GM18526 (cell line): ENCODE measurements around the gene PRSS57.

ENCODE experiments used
- POLR2A ChIP-seq: IDR thresholded peaks from 3 replicates; pipeline ENCODE4 v1.6.1; 2011; ENCODE audit not compliant: insufficient read length; ENCODE audit errors: extremely low read depth

The PRSS57 gene

GRCh38 chr19:662962-663681 is 32.1 kb downstream of the PRSS57 start, which contains the start of gene RNF126:
TSS of gene RNF126 (minus strand) at chr19:663214. CDS start at chr19:663121, 93 bp downstream.
- peak; percentile 71 for TF ChIP-seq POLR2A

GRCh38 chr19:662207-662961 is 32.9 kb downstream of the PRSS57 start:
- no peak for TF ChIP-seq POLR2A

GRCh38 chr19:661427-662196 is 33.6 kb downstream of the PRSS57 start:
- no peak for TF ChIP-seq POLR2A

GRCh38 chr19:660793-661426 is 34.3 kb downstream of the PRSS57 start:
- no peak for TF ChIP-seq POLR2A

GRCh38 chr19:658916-659839 is 36.1 kb downstream of the PRSS57 start:
- no peak for TF ChIP-seq POLR2A

GRCh38 chr19:658059-658839 is 37.0 kb downstream of the PRSS57 start:
- TF ChIP-seq POLR2A, result no peak

GRCh38 chr19:657611-658010 is 37.6 kb downstream of the PRSS57 start:
- no peak for TF ChIP-seq POLR2A

GRCh38 chr19:656751-657559 is 38.3 kb downstream of the PRSS57 start:
- no peak for TF ChIP-seq POLR2A

GRCh38 chr19:655691-656090 is 39.6 kb downstream of the PRSS57 start:
- no peak for TF ChIP-seq POLR2A

- no peak for TF ChIP-seq POLR2A
Measured at GRCh38 chr19:653425-653824, 41.8 kb downstream of the PRSS57 start.

GRCh38 chr19:652467-653389 is 42.5 kb downstream of the PRSS57 start:
- no peak for TF ChIP-seq POLR2A

GRCh38 chr19:651991-652390 is 43.3 kb downstream of the PRSS57 start:
- TF ChIP-seq POLR2A, result no peak
